ENCODE measurements around the gene TMEM86B.
A peak's percentile ranks its signal among the peaks of the same experiment; 100 is the strongest.

The TMEM86B gene

GRCh38 chr19:55216461-55217198, 11.9 kb downstream of the TMEM86B start (continued):
- peak; percentile 79; the same call in 1 of the 2 replicates for TF ChIP-seq ZNF785 (tag by site-specific recombination; IDR thresholded peaks at IDR 0.05)
- TF ChIP-seq ZNF747 (tag by site-specific recombination; IDR thresholded peaks at IDR 0.05): no peak
- TF ChIP-seq ZNF518A (tag by site-specific recombination; conservative IDR thresholded peaks at IDR 0.05; ENCODE audit: low read depth): peak; percentile 43; the same call in 1 of the 2 replicates
- TF ChIP-seq ZNF623 (tag by site-specific recombination; IDR thresholded peaks at IDR 0.05): peak; percentile 40
- no peak for TF ChIP-seq ZNF311 (tag by site-specific recombination; IDR thresholded peaks at IDR 0.05; ENCODE audit: borderline replicate concordance)
- no peak for TF ChIP-seq PRDM1 (tag by site-specific recombination; IDR thresholded peaks at IDR 0.05)
- no peak for TF ChIP-seq ZNF701 (tag by site-specific recombination; IDR thresholded peaks at IDR 0.05)
- TF ChIP-seq GLI2 (tag by site-specific recombination; IDR thresholded peaks at IDR 0.05; ENCODE audit: borderline replicate concordance, low read depth): no peak
- TF ChIP-seq GFI1B (tag by site-specific recombination; IDR thresholded peaks at IDR 0.05): no peak
- TF ChIP-seq ZEB2 (tag by site-specific recombination; IDR thresholded peaks at IDR 0.05): peak; percentile 93
- TF ChIP-seq ZNF629 (tag by site-specific recombination; IDR thresholded peaks at IDR 0.05): peak; percentile 80
- TF ChIP-seq OVOL3 (tag by site-specific recombination; IDR thresholded peaks at IDR 0.05): no peak
- peak; percentile 49 for TF ChIP-seq KLF1 (tag by site-specific recombination; IDR thresholded peaks at IDR 0.05)
- TF ChIP-seq REPIN1 (tag by site-specific recombination; IDR thresholded peaks at IDR 0.05; ENCODE audit: low read depth): no peak
- TF ChIP-seq ZNF549 (tag by site-specific recombination; IDR thresholded peaks at IDR 0.05): no peak
- TF ChIP-seq YY1 (tag by site-specific recombination; IDR thresholded peaks at IDR 0.05): no peak
- 0 out of 2 replicates have a peak, but pooled peaks have one; percentile 10 for TF ChIP-seq ZNF10 (tag by site-specific recombination; IDR thresholded peaks at IDR 0.05)
- no peak for TF ChIP-seq ZNF202 (tag by site-specific recombination; IDR thresholded peaks at IDR 0.05; ENCODE audit: borderline replicate concordance)
- TF ChIP-seq ZFHX2 (tag by site-specific recombination; conservative IDR thresholded peaks at IDR 0.05): peak; percentile 82
- TF ChIP-seq ZNF426 (tag by site-specific recombination; IDR thresholded peaks at IDR 0.05): no peak
- TF ChIP-seq EGR2 (tag by site-specific recombination; IDR thresholded peaks at IDR 0.05; ENCODE audit: low read depth): peak; percentile 59; the same call in 1 of the 2 replicates
- peak; percentile 99 for TF ChIP-seq ZNF660 (tag by site-specific recombination; IDR thresholded peaks at IDR 0.05)
- peak; percentile 81 for TF ChIP-seq ZNF366 (tag by site-specific recombination; conservative IDR thresholded peaks at IDR 0.05)
- TF ChIP-seq ZNF529 (tag by site-specific recombination; IDR thresholded peaks at IDR 0.05; ENCODE audit: insufficient replicate concordance): no peak
- TF ChIP-seq ZNF292 (tag by site-specific recombination; IDR thresholded peaks at IDR 0.05; ENCODE audit: borderline replicate concordance, low read depth): no peak
- TF ChIP-seq ZNF324 (tag by site-specific recombination; IDR thresholded peaks at IDR 0.05): peak; percentile 99
- TF ChIP-seq ZNF558 (tag by site-specific recombination; IDR thresholded peaks at IDR 0.05): peak; percentile 82
- peak; percentile 19; the same call in 1 of the 2 replicates for TF ChIP-seq ZNF16 (tag by site-specific recombination; IDR thresholded peaks at IDR 0.05; ENCODE audit: low read depth)
- TF ChIP-seq ZNF155 (tag by site-specific recombination; IDR thresholded peaks at IDR 0.05): peak; percentile 85; the same call in 1 of the 2 replicates
- no peak for TF ChIP-seq ZNF837 (tag by site-specific recombination; IDR thresholded peaks at IDR 0.05)
- TF ChIP-seq IKZF3 (tag by site-specific recombination; IDR thresholded peaks at IDR 0.05): peak; percentile 80
- peak; percentile 66 for TF ChIP-seq ZNF843 (tag by site-specific recombination; IDR thresholded peaks at IDR 0.05)
- TF ChIP-seq TSHZ1 (tag by site-specific recombination; IDR thresholded peaks at IDR 0.05; ENCODE audit: borderline replicate concordance): peak; percentile 66
- TF ChIP-seq SP3 (tag by site-specific recombination; IDR thresholded peaks at IDR 0.05): peak; percentile 82
